Large intestine (tissue), 3 donors: Measurements from ENCODE around the gene SHROOM3. TPM values are rescaled to one million over a fixed set of nuclear protein-coding genes. Genes with fewer than 3 reads are reported as not detected.

Experiments used
- DNase-seq, 2 donors: peaks; one replicate each; pipeline versions ENCODE4 v3.0.0 to v3.0.0-alpha.2; 2013
- H3K27ac ChIP-seq: one replicate; pipeline ENCODE4 v1.5.1; 2013; ENCODE audit warnings: low read length
- H3K27me3 ChIP-seq: 2 replicates; pipeline ENCODE4 v1.6.1; 2013; ENCODE audit warnings: low read length; ENCODE audit not compliant: control insufficient read depth, insufficient read depth
- H3K36me3 ChIP-seq: 2 replicates; pipeline ENCODE4 v1.6.1; 2013; ENCODE audit warnings: low read length; ENCODE audit not compliant: control insufficient read depth, insufficient read depth
- H3K4me1 ChIP-seq: one replicate; pipeline ENCODE4 v1.6.1; 2013; ENCODE audit warnings: low read length; ENCODE audit not compliant: control insufficient read depth, insufficient read depth
- H3K4me3 ChIP-seq: one replicate; pipeline ENCODE4 v1.5.1; 2013; ENCODE audit warnings: low read length
- H3K9me3 ChIP-seq: one replicate; pipeline ENCODE4 v1.6.1; 2013; ENCODE audit warnings: mild to moderate bottlenecking, low read depth, low read length, moderate library complexity; ENCODE audit not compliant: control insufficient read depth
- WGBS: methylation state at CpG from one replicate; pipeline ENCODE4 v1.1.5; 2013; ENCODE audit warnings: low lambda C conversion rate; ENCODE audit not compliant: insufficient coverage; 5-methylcytosine and 5-hydroxymethylcytosine counted together
- polyA plus RNA-seq: library from polyadenylated mRNA; unstranded; fragments of 120-200 nt; gene quantifications from one replicate; pipeline ENCODE4 v1.2.1, GENCODE V29; 2013

SHROOM3 gene
- polyA plus RNA-seq, 1 donor, result 27.8 TPM

DNA sequence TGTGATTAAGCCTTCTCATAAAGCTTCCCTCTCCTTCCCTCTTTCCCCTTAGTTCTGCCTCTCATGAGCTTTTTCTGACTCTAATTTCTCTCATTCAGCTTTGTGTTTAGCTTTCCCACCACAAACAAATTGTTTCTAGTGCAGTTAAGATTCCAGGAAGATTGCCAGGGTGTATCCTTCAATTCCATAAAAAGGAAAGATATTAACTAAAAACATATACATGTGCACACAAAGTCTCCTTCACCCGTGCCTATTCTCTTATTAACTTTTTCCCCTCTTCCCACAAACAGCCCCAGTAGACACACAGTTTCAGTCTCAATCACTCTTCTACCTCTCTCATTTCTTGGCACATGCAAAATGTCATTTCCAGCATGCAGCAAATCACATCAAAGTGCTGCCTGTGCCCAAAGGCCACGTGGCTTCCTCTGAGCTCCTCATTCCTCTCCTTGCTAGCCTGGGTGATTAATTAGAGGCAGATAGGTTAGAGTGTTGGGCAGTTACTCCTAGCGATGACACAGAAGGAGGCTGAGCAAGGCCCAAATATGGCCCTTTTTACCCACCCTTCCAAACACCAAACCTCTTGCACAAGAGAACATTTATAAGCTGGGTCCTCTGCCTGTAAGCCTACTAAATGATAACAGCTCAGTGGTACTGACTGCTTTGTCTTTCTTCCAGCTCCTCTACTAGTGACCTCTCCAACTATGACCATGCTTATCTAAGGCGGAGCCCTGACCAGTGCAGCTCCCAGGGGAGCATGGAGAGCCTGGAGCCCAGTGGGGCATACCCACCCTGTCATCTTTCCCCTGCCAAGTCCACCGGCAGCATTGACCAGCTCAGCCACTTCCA is 303.3 kb downstream of the SHROOM3 start:
- peaks cover 7% of the 10 kb centered on the region for H3K9me3 ChIP-seq
- no peaks in the 10 kb centered on the region for H3K27me3 ChIP-seq
- peak overlapping the region; percentile 75 for H3K27ac ChIP-seq
- peaks cover 45% of the 10 kb centered on the region for H3K36me3 ChIP-seq
- peaks cover 9% of the 10 kb centered on the region for H3K4me1 ChIP-seq
- no peak overlapping the region for H3K4me3 ChIP-seq
- peak in 1 of 2 donors; percentile 41 for DNase-seq
- 83% methylated on average over 1 of the region's 5 CpGs for WGBS

DNA sequence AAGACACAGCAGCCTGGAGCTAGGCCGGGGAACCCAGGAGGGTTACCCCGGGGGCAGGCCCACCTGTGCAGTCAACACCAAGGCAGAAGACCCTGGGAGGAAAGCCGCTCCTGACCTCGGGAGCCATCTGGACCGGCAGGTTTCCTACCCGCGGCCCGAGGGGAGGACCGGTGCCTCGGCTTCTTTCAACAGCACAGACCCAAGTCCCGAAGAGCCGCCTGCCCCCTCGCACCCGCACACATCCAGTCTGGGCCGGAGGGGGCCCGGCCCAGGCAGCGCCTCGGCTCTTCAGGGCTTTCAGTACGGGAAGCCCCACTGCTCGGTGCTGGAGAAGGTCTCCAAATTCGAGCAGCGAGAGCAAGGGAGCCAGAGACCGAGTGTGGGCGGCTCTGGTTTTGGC is 305.2 kb downstream of the SHROOM3 start:
- WGBS, result no CpG with 5 or more reads among the region's 24 CpGs
- no peak overlapping the region for H3K27ac ChIP-seq
- H3K9me3 ChIP-seq, result peaks cover 7% of the 10 kb centered on the region
- no peaks in the 10 kb centered on the region for H3K27me3 ChIP-seq
- peaks cover 42% of the 10 kb centered on the region for H3K36me3 ChIP-seq
- H3K4me1 ChIP-seq, result peaks cover 9% of the 10 kb centered on the region
- no peak for DNase-seq
- no peak overlapping the region for H3K4me3 ChIP-seq

DNA sequence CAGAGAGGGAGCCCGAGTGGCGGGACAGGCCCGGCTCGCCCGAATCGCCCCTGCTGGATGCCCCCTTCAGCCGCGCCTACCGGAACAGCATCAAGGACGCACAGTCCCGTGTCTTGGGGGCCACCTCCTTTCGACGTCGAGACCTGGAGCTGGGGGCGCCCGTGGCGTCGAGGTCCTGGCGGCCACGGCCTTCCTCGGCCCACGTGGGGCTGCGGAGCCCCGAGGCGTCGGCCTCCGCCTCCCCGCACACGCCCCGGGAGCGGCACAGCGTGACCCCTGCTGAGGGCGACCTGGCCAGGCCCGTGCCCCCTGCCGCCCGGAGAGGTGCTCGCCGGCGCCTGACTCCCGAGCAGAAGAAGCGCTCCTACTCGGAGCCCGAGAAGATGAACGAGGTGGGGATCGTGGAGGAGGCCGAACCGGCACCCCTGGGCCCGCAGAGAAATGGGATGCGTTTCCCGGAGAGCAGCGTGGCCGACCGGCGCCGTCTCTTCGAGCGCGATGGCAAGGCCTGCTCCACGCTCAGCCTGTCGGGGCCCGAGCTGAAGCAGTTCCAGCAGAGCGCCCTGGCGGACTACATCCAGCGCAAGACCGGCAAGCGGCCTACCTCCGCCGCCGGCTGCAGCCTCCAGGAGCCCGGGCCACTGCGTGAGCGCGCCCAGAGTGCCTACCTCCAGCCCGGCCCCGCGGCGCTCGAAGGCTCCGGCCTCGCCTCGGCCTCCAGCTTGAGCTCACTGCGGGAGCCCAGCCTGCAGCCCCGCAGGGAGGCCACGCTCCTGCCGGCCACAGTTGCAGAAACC is 306.0 kb downstream of the SHROOM3 start:
- no peak overlapping the region for H3K4me3 ChIP-seq
- peaks cover 43% of the 10 kb centered on the region for H3K36me3 ChIP-seq
- H3K4me1 ChIP-seq, result peaks cover 9% of the 10 kb centered on the region
- peaks cover 7% of the 10 kb centered on the region for H3K9me3 ChIP-seq
- no peak for DNase-seq
- H3K27me3 ChIP-seq, result no peaks in the 10 kb centered on the region
- no CpG with 5 or more reads among the region's 85 CpGs for WGBS
- H3K27ac ChIP-seq, result no peak overlapping the region

GRCh38 chr4:76741663-76742020 is 306.6 kb downstream of the SHROOM3 start:
- H3K4me1 ChIP-seq, result peaks cover 9% of the 10 kb centered on the region
- DNase-seq, result no peak
- H3K9me3 ChIP-seq, result peaks cover 7% of the 10 kb centered on the region
- no peaks in the 10 kb centered on the region for H3K27me3 ChIP-seq
- H3K36me3 ChIP-seq, result peaks cover 43% of the 10 kb centered on the region
- H3K4me3 ChIP-seq, result no peak overlapping the region
- H3K27ac ChIP-seq, result no peak overlapping the region
- WGBS, result 100% methylated on average over 2 of the region's 26 CpGs

GRCh38 chr4:76744241-76744921 is 309.4 kb downstream of the SHROOM3 start:
- peaks cover 10% of the 10 kb centered on the region for H3K4me1 ChIP-seq
- WGBS, result no CpG with 5 or more reads among the region's 1 CpG
- DNase-seq, result no peak
- peaks cover 32% of the 10 kb centered on the region for H3K36me3 ChIP-seq
- no peak overlapping the region for H3K4me3 ChIP-seq
- no peak overlapping the region for H3K27ac ChIP-seq
- no peaks in the 10 kb centered on the region for H3K27me3 ChIP-seq
- H3K9me3 ChIP-seq, result peaks cover 7% of the 10 kb centered on the region

GRCh38 chr4:76745240-76745639 is 310.2 kb downstream of the SHROOM3 start:
- Histone ChIP-seq H3K4me3 (no peak overlapping the region), H3K27ac (no peak overlapping the region), H3K9me3 (peaks cover 5% of the 10 kb centered on the region), H3K4me1 (peaks cover 10% of the 10 kb centered on the region), H3K36me3 (peaks cover 29% of the 10 kb centered on the region), H3K27me3 (no peaks in the 10 kb centered on the region)
- 100% methylated on average over 1 of the region's 1 CpG for WGBS
- DNase-seq, result no peak

- DNase-seq, result no peak
- peaks cover 10% of the 10 kb centered on the region for H3K4me1 ChIP-seq
- H3K36me3 ChIP-seq, result peaks cover 20% of the 10 kb centered on the region
- no peaks in the 10 kb centered on the region for H3K27me3 ChIP-seq
- WGBS, result 100% methylated on average over 1 of the region's 2 CpGs
- H3K9me3 ChIP-seq, result no peaks in the 10 kb centered on the region
- peak overlapping the region; percentile 31 for H3K27ac ChIP-seq
- no peak overlapping the region for H3K4me3 ChIP-seq
Measured at GRCh38 chr4:76747563-76747962, 312.5 kb downstream of the SHROOM3 start.

GRCh38 chr4:76748649-76749048 is 313.6 kb downstream of the SHROOM3 start:
- no peak overlapping the region for H3K4me3 ChIP-seq
- 11% methylated on average over 2 of the region's 6 CpGs for WGBS
- peak overlapping the region; percentile 65 for H3K27ac ChIP-seq
- peak; percentile 50 to 60 for DNase-seq
- peaks cover 10% of the 10 kb centered on the region for H3K4me1 ChIP-seq
- no peaks in the 10 kb centered on the region for H3K9me3 ChIP-seq
- peaks cover 17% of the 10 kb centered on the region for H3K36me3 ChIP-seq
- H3K27me3 ChIP-seq, result no peaks in the 10 kb centered on the region

GRCh38 chr4:76749355-76749754 is 314.3 kb downstream of the SHROOM3 start:
- Histone ChIP-seq H3K9me3 (no peaks in the 10 kb centered on the region), H3K4me3 (no peak overlapping the region), H3K36me3 (peaks cover 20% of the 10 kb centered on the region), H3K4me1 (peaks cover 10% of the 10 kb centered on the region), H3K27me3 (no peaks in the 10 kb centered on the region), H3K27ac (no peak overlapping the region)
- DNase-seq, result no peak
- WGBS, result 84% methylated on average over 4 of the region's 4 CpGs

GRCh38 chr4:76750716-76751115 is 315.7 kb downstream of the SHROOM3 start:
- no peak for DNase-seq
- H3K27ac ChIP-seq, result no peak overlapping the region
- H3K9me3 ChIP-seq, result no peaks in the 10 kb centered on the region
- no peak overlapping the region for H3K4me3 ChIP-seq
- H3K36me3 ChIP-seq, result peaks cover 29% of the 10 kb centered on the region
- peaks cover 10% of the 10 kb centered on the region for H3K4me1 ChIP-seq
- no peaks in the 10 kb centered on the region for H3K27me3 ChIP-seq
- 100% methylated on average over 1 of the region's 3 CpGs for WGBS
